Measurements from ENCODE around the gene FMOD. TPM values are rescaled to one million over a fixed set of nuclear protein-coding genes. Genes with fewer than 3 reads are reported as not detected.
"Not testable (repeated sequence)": the region's sequence is repeated elsewhere in the genome, so short reads cannot be mapped to it uniquely, and the experiment has no call there.

The FMOD gene
- total RNA-seq, 1 donor from 2014 or later = 11.2 TPM

DNA sequence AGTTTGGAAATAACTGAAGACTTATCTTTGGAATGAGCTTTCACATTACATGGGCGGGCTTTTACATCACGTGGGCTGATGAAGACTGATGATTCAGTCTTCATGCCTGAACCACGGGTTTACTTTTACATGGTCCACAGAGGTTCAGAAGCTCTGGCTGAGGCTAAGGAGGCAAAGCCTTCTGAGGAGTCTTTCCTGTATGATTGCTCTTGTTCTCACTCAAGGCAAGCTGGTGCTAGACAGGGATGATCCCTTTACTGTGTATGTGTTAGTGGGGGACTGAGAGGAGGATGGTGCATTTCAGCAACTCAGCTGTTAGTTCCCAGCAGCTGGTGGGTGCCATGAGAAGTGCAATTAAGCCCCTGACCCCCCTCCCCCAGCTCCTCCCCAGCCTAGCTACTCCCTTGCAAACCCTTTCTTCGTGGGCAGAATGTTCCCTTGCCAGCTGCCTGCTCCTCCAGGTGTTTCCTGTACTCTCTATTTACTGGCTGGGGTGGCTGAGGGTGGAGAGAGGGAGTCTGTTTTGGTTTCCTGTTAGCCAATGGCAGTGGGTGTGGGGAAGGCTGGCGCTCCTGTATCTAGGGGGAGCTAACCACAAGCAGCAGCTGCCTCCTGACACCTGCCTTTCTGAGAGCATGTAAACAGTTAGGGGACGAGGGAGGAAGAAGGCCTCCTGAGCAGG lies 30.2 kb downstream of the FMOD start:
- H3K27ac ChIP-seq (replicated peaks) = peak overlapping the region; percentile 95
- no peaks in the 10 kb centered on the region for H3K36me3 ChIP-seq
- DNase-seq = peak; percentile 49
- H3K4me3 ChIP-seq = no peak overlapping the region
- TF ChIP-seq, protein P1, sequence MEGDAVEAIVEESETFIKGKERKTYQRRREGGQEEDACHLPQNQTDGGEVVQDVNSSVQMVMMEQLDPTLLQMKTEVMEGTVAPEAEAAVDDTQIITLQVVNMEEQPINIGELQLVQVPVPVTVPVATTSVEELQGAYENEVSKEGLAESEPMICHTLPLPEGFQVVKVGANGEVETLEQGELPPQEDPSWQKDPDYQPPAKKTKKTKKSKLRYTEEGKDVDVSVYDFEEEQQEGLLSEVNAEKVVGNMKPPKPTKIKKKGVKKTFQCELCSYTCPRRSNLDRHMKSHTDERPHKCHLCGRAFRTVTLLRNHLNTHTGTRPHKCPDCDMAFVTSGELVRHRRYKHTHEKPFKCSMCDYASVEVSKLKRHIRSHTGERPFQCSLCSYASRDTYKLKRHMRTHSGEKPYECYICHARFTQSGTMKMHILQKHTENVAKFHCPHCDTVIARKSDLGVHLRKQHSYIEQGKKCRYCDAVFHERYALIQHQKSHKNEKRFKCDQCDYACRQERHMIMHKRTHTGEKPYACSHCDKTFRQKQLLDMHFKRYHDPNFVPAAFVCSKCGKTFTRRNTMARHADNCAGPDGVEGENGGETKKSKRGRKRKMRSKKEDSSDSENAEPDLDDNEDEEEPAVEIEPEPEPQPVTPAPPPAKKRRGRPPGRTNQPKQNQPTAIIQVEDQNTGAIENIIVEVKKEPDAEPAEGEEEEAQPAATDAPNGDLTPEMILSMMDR (IDR thresholded peaks at IDR 0.05; ENCODE audit: borderline replicate concordance) = no peak
- H3K9me3 ChIP-seq (replicated peaks) = no peaks in the 10 kb centered on the region
- peaks cover 71% of the 10 kb centered on the region for H3K4me1 ChIP-seq
- no peaks in the 10 kb centered on the region for H3K27me3 ChIP-seq (ENCODE audit: low read depth)
- intact Hi-C loops (cut with micrococcal nuclease) = no loop called here

DNA sequence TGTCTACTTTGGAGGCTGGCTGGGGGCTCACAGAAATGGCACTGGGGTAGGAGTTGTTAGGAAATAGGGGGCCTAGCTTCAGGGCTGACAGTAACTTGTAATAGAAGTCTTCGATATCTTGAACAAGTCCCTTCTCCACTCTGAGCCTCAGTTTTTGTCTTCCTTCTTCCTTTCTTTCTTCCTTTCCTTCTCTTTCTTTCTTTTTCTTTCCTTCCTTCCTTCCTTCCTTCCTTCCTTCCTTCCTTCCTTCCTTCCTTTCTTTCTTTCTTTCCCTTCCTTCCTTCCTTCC lies 32.7 kb downstream of the FMOD start:
- H3K27me3 ChIP-seq (ENCODE audit: low read depth) = no peaks in the 10 kb centered on the region
- TF ChIP-seq, protein P1 (IDR thresholded peaks at IDR 0.05; ENCODE audit: borderline replicate concordance) = no peak
- H3K4me1 ChIP-seq = peaks cover 46% of the 10 kb centered on the region
- H3K4me3 ChIP-seq = no peak overlapping the region
- no peak for DNase-seq
- H3K9me3 ChIP-seq (replicated peaks) = no peaks in the 10 kb centered on the region
- H3K36me3 ChIP-seq = no peaks in the 10 kb centered on the region
- intact Hi-C loops (cut with micrococcal nuclease) = no loop called here
- no peak overlapping the region for H3K27ac ChIP-seq (replicated peaks)

DNA sequence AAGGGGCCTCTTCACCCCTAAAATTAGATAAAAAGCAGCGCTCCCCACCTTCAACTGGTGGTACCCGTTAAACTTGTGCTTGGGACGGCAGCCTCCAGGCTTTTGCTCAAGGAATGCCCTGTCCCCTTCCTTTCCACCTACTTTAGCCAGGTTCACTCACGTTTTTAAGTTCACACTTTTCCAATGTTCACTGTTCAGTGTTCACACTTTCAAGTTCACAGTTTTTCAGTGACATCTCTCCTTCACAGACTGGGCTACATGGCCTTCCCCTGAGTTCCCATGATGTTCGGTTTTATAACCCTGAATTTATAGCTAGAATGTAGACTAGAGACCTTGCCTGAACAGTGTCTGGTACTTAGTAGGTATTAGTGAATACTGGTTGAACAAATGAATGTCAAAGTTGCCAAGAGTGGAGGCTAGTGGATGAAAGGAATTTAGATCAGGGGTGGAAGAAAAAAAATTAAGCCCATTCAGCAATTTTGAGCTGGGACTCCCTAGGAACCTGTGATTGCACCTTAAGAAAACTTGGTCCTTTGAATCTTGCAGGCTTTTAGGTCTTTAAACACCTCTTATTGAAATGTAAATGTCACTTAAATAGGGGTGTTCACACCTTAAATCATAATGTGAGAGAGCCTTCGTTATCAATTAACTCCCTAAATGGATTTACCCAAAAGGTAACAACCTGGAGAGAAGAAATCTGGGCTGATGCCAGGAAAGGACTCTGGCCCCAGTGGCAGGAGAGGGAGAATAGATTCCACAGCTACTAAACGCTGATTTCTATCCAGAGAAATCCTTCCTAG lies 33.3 kb downstream of the FMOD start:
- Histone ChIP-seq H3K4me3 (no peak overlapping the region), H3K36me3 (no peaks in the 10 kb centered on the region), H3K27ac (replicated peaks) (peak overlapping the region; percentile 32), H3K27me3 (ENCODE audit: low read depth) (no peaks in the 10 kb centered on the region), H3K4me1 (peaks cover 40% of the 10 kb centered on the region), H3K9me3 (replicated peaks) (no peaks in the 10 kb centered on the region)
- no peak for DNase-seq
- intact Hi-C loops (cut with micrococcal nuclease) = no loop called here
- TF ChIP-seq, protein P1 (IDR thresholded peaks at IDR 0.05; ENCODE audit: borderline replicate concordance) = no peak

DNA sequence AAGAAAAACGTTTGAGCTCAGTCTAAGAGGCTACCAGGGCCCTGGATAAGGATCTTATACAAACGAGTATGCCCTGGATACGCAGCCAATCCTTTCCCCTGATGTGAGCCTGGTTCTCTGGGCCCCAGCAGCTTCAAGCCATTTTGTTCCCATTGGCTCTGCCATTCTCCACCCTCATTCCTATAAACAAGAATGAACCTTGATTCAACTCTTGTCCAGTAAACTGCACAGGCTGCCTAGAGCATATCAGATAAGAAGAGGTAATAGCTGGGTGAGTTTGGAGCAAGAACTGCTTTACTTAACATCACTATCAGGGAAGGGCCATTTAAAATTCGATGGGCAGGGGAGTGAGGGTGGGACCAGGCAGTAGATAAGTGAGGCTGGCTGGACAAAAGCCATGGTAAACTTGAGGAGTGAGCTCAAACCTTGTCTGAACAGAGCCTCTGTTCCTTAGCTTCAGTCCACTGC lies 34.3 kb downstream of the FMOD start:
- TF ChIP-seq, protein P1 (IDR thresholded peaks at IDR 0.05; ENCODE audit: borderline replicate concordance) = no peak
- H3K4me3 ChIP-seq = no peak overlapping the region
- peak overlapping the region; percentile 9 for H3K27ac ChIP-seq (replicated peaks)
- H3K4me1 ChIP-seq = peaks cover 31% of the 10 kb centered on the region
- H3K27me3 ChIP-seq (ENCODE audit: low read depth) = no peaks in the 10 kb centered on the region
- H3K9me3 ChIP-seq (replicated peaks) = no peaks in the 10 kb centered on the region
- H3K36me3 ChIP-seq = no peaks in the 10 kb centered on the region
- no peak for DNase-seq
- intact Hi-C loops (cut with micrococcal nuclease) = no loop called here

DNA sequence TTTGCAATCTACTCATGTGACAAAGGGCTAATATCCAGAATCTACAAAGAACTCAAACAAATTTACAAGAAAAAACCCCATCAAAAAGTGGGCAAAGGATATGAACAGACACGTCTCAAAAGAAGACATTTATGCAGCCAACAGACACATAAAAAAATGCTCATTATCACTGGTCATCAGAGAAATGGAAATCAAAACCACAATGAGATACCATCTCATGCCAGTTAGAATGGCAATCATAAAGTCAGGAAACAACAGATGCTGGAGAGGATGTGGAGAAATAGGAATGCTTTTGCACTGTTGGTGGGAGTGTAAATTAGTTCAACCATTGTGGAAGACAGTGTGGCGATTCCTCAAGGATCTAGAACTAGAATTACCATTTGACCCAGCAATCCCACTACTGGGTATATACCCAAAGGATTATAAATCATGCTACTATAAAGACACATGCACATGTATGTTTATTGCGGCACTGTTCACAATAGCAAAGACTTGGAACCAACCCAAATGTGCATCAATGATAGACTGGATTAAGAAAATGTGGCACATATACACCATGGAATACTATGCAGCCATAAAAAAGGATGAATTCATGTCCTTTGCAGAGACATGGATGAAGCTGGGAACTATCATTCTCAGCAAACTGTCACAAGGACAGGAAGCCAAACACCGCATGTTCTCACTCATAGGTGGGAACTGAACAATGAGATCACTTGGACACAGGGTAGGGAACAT lies 36.7 kb downstream of the FMOD start:
- H3K27ac ChIP-seq (replicated peaks); H3K27me3 ChIP-seq (ENCODE audit: low read depth); H3K4me3 ChIP-seq; intact Hi-C loops (cut with micrococcal nuclease); H3K9me3 ChIP-seq (replicated peaks); DNase-seq: not testable (repeated sequence)
- Histone ChIP-seq H3K4me1 (peaks cover 31% of the 10 kb centered on the region), H3K36me3 (peaks cover 15% of the 10 kb centered on the region)
